Measurements from ENCODE around the gene CD33.

DNA sequence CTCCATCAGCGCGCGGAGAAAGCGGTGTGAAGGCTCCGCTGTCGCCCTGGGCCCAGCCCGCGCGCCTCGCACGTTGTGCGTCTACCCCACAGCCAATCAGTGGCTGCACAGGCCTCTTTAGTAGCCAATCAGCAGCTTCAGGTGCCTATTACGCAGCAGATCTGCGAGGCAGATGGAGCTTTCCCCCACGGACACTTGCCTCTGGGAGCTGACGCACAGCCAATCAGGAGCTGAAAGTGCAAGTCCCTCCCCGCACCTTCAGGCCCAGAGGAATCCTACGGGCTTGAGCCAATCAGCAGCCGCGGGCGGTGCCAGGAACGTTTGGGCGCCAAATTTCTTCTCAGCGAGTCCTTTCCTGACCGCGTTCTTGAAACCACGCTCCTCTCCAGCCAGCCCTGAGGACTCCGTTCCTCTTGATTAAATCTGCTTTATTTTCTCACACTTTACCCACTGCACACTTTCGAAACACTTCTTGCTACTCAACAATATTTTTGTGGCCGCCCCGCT is 42.9 kb upstream of the CD33 start:
- no peak for TF ChIP-seq SIRT6 (IDR thresholded peaks at IDR 0.05; ENCODE audit: low read length)
- TF ChIP-seq ATF2 (IDR thresholded peaks at IDR 0.05; ENCODE audit: low read length), result no peak
